Left ventricle myocardium inferior (tissue), 1 donor: ENCODE results near the gene HAPSTR1. TPM values are rescaled to one million over a fixed set of nuclear protein-coding genes. Genes with fewer than 3 reads are reported as not detected.

Experiments
- DNase-seq: peaks from one replicate; pipeline ENCODE4 v3.0.0-alpha.2; 2020
- H3K27ac ChIP-seq: fragments of 200-600 bp; replicated peaks from 2 replicates; pipeline ENCODE4 v1.8.0; 2021
- H3K27me3 ChIP-seq: fragments of 200-600 bp; 2 replicates; pipeline ENCODE4 v1.8.0; 2021; ENCODE audit warnings: low read depth
- H3K36me3 ChIP-seq: fragments of 200-600 bp; 2 replicates; pipeline ENCODE4 v1.8.0; 2021
- H3K4me1 ChIP-seq: fragments of 200-600 bp; 2 replicates; pipeline ENCODE4 v1.8.0; 2021
- H3K4me3 ChIP-seq: fragments of 200-600 bp; 2 replicates; pipeline ENCODE4 v1.8.0; 2021; ENCODE audit warnings: mild to moderate bottlenecking, moderate library complexity
- H3K9me3 ChIP-seq: fragments of 200-600 bp; replicated peaks from 2 replicates; pipeline ENCODE4 v1.8.0; 2021
- CTCF ChIP-seq: fragments of 200-600 bp; IDR thresholded peaks from 2 replicates; pipeline ENCODE4 v1.8.0; 2021; ENCODE audit warnings: antibody characterized with exemption, mild to moderate bottlenecking, borderline replicate concordance
- intact Hi-C: fragments of 100-400 bp; cut with micrococcal nuclease; formaldehyde crosslinking; loops from one replicate; pipeline ENCODE4 v1.11.0; 2022
- total RNA-seq: library from RNA; stranded (reverse); fragmentation: NEBNext Ultra II Directional; extraction: Animal tissue kit (Norgen Biotek cat#: 25700); gene quantifications from one replicate; pipeline ENCODE4 v1.2.1, GENCODE V29; 2021
- donor health status: DM: no; HTN: yes; CAD: no; lungs with severe emphysema.

The HAPSTR1 gene
- total RNA-seq, 1 donor from 2014 or later: 52.3 TPM

- Histone ChIP-seq H3K9me3 (no peaks in the 10 kb centered on the region), H3K27ac (peak overlapping the region; percentile 49), H3K36me3 (no peaks in the 10 kb centered on the region)
These were observed 37.0 kb upstream of the HAPSTR1 start for GRCh38 chr16:9054460-9054859.

GRCh38 chr16:9055115-9055514 lies 36.3 kb upstream of the HAPSTR1 start:
- TF ChIP-seq CTCF: no peak
- DNase-seq: no peak
- no peak overlapping the region for H3K4me3 ChIP-seq
- no peaks in the 10 kb centered on the region for H3K9me3 ChIP-seq
- H3K27ac ChIP-seq: peak overlapping the region; percentile 49
- H3K27me3 ChIP-seq: no peaks in the 10 kb centered on the region
- peaks cover 24% of the 10 kb centered on the region for H3K4me1 ChIP-seq
- no peaks in the 10 kb centered on the region for H3K36me3 ChIP-seq
- intact Hi-C loops: no loop called here

More at GRCh38 chr16:9054460-9054859, 37.0 kb upstream of the HAPSTR1 start:
- Histone ChIP-seq H3K27me3 (no peaks in the 10 kb centered on the region), H3K4me3 (no peak overlapping the region), H3K4me1 (peaks cover 24% of the 10 kb centered on the region)
- intact Hi-C loops: no loop called here
- no peak for DNase-seq
- no peak for TF ChIP-seq CTCF

GRCh38 chr16:9055661-9056060 lies 35.8 kb upstream of the HAPSTR1 start:
- Histone ChIP-seq H3K4me1 (peaks cover 28% of the 10 kb centered on the region), H3K9me3 (no peaks in the 10 kb centered on the region), H3K4me3 (no peak overlapping the region), H3K27me3 (no peaks in the 10 kb centered on the region), H3K27ac (no peak overlapping the region), H3K36me3 (no peaks in the 10 kb centered on the region)
- intact Hi-C loops: no loop called here
- TF ChIP-seq CTCF: no peak
- DNase-seq: no peak

- Histone ChIP-seq H3K9me3 (no peaks in the 10 kb centered on the region), H3K27me3 (no peaks in the 10 kb centered on the region), H3K4me1 (peaks cover 32% of the 10 kb centered on the region), H3K4me3 (no peak overlapping the region), H3K36me3 (no peaks in the 10 kb centered on the region), H3K27ac (no peak overlapping the region)
- no peak for TF ChIP-seq CTCF
- DNase-seq: no peak
- intact Hi-C loops: no loop called here
These were observed 35.4 kb upstream of the HAPSTR1 start for GRCh38 chr16:9056061-9056460.

GRCh38 chr16:9058211-9058610 lies 33.2 kb upstream of the HAPSTR1 start:
- intact Hi-C loops: no loop called here
- no peaks in the 10 kb centered on the region for H3K9me3 ChIP-seq
- TF ChIP-seq CTCF: no peak

DNA sequence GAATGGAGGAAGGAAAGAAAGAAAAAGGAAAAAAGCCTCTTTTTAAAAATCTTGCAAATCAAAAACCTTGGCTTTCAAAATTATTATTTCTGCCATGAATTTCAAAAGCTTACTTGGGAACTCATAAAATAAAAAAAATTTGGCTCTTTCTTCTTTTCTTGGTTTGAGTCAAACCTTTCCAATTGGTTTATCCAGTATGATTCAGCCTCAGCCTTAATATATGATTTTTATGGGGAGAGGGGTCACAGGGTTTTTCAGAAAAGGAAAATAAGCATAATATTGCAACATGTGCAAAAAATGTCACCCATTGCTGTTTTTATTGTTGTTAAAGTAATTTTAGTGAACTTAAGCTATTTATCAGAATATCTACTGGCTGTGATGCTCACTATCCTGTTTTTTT lies 31.2 kb upstream of the HAPSTR1 start:
- DNase-seq: no peak
- TF ChIP-seq CTCF: no peak
- Histone ChIP-seq H3K27me3 (no peaks in the 10 kb centered on the region), H3K4me3 (no peak overlapping the region), H3K4me1 (peaks cover 17% of the 10 kb centered on the region), H3K27ac (peak overlapping the region; percentile 76), H3K36me3 (no peaks in the 10 kb centered on the region), H3K9me3 (no peaks in the 10 kb centered on the region)
- intact Hi-C loops: no loop called here

More at GRCh38 chr16:9058211-9058610, 33.2 kb upstream of the HAPSTR1 start:
- no peak for DNase-seq
- Histone ChIP-seq H3K36me3 (no peaks in the 10 kb centered on the region), H3K27me3 (no peaks in the 10 kb centered on the region), H3K27ac (no peak overlapping the region), H3K4me3 (no peak overlapping the region), H3K4me1 (peaks cover 35% of the 10 kb centered on the region)
